GM06990 (cell line): ENCODE results near the gene IPO9.
"Not testable (repeated sequence)": the region's sequence is repeated elsewhere in the genome, so short reads cannot be mapped to it uniquely, and the experiment has no call there.

Source experiments
- DNase-seq: peaks from one replicate; pipeline ENCODE4 v3.0.0-alpha.2; 2011; ENCODE audit not compliant: insufficient read length; ENCODE audit errors: extremely low read depth
- H3K27me3 ChIP-seq: replicated peaks from 2 replicates; pipeline ENCODE4 v1.6.0; 2011; ENCODE audit warnings: low read length; ENCODE audit not compliant: control insufficient read depth, insufficient read depth
- H3K36me3 ChIP-seq: 2 replicates; pipeline ENCODE4 v1.5.1; 2011; ENCODE audit warnings: low read length; ENCODE audit not compliant: control insufficient read depth, insufficient read depth
- H3K4me3 ChIP-seq: replicated peaks from 2 replicates; pipeline ENCODE4 v1.5.1; 2011; ENCODE audit warnings: low read depth, mild to moderate bottlenecking, control low read depth, low read length
- TF ChIP-seq, protein P1 (sequence below): IDR thresholded peaks from 2 replicates; pipeline ENCODE4 v1.5.1; 2011; ENCODE audit warnings: low read length, control low read depth, mild to moderate bottlenecking, inconsistent platforms; ENCODE audit not compliant: insufficient read depth, poor library complexity, severe bottlenecking

Gene IPO9

DNA sequence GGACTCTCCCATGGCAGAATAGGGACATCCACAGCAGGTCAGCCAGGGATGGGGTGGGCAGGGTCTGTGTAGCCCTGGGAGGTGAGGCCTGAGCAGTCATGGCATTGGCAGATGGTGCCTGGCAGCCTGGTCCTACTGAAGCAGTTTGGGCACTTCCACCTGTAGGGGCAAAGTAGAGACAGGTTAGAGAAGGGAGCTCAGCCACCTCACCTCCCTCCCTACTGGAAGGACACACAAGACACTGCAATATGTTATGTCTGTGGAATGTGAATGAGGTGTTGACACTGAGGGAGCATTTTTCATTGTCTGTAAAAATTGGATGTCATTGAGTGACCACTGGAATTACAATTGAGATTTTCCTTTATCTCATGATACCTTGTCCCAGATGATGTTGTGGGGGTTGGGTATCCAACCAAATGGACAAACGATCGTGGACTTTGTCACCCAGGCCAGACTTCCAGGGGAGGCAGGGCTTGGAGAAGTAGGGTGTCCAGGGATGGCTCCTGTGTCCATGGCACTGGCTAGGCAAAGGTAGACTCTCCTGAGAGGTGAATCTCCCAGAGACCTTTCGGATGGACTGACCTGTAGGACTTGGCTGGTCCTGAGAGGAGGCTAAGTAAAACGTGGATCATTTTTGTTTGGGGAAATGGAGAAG lies 69.4 kb downstream of the IPO9 start:
- Histone ChIP-seq H3K4me3 (no peak overlapping the region), H3K36me3 (no peaks in the 10 kb centered on the region), H3K27me3 (no peaks in the 10 kb centered on the region; the same call in 1 of the 2 replicates)
- DNase-seq = no peak
- TF ChIP-seq, protein P1, sequence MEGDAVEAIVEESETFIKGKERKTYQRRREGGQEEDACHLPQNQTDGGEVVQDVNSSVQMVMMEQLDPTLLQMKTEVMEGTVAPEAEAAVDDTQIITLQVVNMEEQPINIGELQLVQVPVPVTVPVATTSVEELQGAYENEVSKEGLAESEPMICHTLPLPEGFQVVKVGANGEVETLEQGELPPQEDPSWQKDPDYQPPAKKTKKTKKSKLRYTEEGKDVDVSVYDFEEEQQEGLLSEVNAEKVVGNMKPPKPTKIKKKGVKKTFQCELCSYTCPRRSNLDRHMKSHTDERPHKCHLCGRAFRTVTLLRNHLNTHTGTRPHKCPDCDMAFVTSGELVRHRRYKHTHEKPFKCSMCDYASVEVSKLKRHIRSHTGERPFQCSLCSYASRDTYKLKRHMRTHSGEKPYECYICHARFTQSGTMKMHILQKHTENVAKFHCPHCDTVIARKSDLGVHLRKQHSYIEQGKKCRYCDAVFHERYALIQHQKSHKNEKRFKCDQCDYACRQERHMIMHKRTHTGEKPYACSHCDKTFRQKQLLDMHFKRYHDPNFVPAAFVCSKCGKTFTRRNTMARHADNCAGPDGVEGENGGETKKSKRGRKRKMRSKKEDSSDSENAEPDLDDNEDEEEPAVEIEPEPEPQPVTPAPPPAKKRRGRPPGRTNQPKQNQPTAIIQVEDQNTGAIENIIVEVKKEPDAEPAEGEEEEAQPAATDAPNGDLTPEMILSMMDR = no peak

DNA sequence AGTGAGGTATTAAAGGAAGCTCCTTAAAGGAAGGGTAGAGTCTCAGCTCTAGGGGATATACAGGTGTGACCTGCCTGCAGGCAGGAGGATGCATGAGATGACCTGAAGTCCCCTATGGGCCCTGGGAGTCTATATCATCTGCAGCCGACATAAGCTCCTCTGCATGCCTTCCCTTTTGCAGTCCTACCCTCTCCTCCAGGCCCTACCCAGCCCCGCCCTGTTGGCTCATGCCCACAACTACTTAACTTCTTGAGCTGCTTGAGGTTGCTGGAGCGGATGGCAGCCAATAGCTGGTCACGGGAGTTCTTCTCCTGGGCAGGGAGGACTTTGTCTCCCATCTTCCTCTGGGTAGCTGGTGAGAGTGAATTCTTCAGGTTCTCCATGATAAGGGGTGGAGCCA lies 70.0 kb downstream of the IPO9 start:
- TF ChIP-seq, protein P1 = no peak
- DNase-seq = no peak
- no peaks in the 10 kb centered on the region; the same call in 1 of the 2 replicates for H3K27me3 ChIP-seq
- no peaks in the 10 kb centered on the region for H3K36me3 ChIP-seq
- H3K4me3 ChIP-seq = no peak overlapping the region

DNA sequence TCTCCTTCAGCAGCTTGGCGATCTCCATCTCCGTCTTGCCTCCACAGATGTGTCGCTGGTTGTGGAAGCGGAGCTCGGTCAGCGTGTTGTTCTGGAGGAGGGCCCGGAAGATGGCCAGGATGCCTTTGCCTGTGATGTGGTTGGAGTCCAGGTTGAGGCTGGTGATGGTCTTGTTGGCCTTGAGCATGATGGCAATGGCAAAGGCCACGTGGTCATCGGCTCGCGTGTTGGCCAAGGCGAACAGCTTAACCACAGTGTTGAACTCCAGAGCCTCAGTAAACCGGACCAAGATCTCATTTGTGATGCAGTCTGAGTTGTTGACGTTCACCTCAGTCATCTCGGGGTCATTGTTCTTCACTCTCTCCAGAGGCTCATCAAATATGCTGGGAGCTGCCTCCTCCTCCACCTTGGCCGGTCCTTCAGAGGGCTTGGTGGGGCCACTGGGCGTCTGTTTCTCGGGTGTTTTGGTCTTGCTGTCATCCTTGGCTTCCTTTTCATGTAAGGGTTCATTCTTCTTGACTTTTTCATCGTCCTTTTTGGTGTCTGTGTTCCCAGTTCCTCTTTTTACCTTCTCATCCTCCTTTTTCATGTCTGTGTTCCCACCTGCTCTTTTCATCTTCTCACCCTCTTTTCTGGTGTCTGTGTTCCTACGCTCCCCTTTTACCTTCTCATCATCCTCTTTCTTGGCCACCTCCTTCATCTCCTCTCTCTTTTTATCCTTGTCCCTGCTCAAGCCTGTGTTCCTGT lies 70.9 kb downstream of the IPO9 start:
- no peaks in the 10 kb centered on the region for H3K36me3 ChIP-seq
- no peak for DNase-seq
- no peak overlapping the region for H3K4me3 ChIP-seq
- H3K27me3 ChIP-seq = no peaks in the 10 kb centered on the region; the same call in 1 of the 2 replicates
- TF ChIP-seq, protein P1 = no peak

DNA sequence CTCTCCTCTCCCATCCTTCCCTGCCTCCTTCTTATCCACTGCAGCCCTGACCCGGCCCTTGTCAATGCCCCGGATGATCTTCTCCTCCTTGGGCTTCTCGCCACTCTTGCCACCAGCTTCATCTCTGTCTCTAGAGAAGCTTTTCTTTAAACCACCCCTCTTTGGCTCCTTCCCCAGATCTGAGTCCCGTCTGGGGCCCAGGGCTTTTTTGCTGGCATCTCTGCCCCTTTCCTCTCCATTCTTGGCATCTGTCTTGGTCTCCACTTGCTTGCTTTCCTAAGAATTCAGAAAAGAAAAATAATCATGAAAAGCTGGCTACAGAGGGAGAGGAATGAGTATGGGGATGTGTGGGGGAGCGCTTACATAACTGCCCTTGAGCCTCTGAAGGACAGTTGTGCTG lies 71.5 kb downstream of the IPO9 start:
- no peak for DNase-seq
- TF ChIP-seq, protein P1 = no peak
- H3K4me3 ChIP-seq = no peak overlapping the region
- no peaks in the 10 kb centered on the region for H3K36me3 ChIP-seq
- H3K27me3 ChIP-seq = no peaks in the 10 kb centered on the region; the same call in 1 of the 2 replicates

DNA sequence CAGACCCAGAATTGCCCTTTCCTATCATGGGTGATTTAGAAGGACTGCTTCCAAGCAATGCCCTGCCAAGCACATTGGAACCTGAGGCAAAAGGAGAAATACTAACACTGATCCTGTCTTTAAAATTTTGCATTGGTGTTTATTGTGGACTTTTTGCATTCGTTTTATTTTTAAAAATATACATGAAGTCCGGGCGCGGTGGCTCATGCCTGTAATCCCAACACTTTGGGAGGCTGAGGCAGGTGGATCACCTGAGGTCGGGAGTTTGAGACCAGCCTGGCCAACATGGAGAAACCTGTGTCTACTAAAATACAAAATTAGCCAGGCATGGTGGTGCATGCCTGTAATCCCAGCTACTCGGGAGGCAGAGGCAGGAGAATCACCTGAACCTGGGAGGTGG lies 72.1 kb downstream of the IPO9 start:
- not testable (repeated sequence) for DNase-seq, H3K27me3 ChIP-seq, H3K36me3 ChIP-seq

DNA sequence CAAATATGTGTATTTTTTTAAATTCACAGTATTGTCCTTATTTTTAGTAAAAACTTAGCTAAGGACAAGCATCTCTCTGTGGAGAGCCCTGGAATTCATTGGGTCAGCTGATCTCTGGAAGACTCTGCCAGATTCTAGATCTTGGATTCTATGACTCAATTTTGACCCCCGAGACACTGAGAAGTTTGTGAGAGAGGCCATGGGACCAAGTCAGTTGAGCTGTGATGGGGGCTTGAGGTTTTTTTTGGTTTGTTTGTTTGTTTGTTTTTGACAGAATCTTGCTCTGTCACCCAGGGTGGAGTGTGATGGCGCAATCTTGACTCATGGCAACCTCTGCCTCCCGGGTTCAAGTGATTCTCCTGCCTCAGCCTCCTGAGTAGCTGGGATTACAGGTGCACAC lies 73.2 kb downstream of the IPO9 start:
- Histone ChIP-seq H3K4me3 (no peak overlapping the region), H3K36me3 (no peaks in the 10 kb centered on the region), H3K27me3 (no peaks in the 10 kb centered on the region; the same call in 1 of the 2 replicates)
- no peak for DNase-seq
- TF ChIP-seq, protein P1 = no peak

More for the DNA sequence above, 72.1 kb downstream of the IPO9 start:
- H3K4me3 ChIP-seq = not testable (repeated sequence)
